HEK293 (cell line): ENCODE data around the gene ZBTB38.
A peak's percentile ranks its signal among the peaks of the same experiment; 100 is the strongest.

ENCODE experiments used
- CTCF ChIA-PET: fragments of 350-600 bp; formaldehyde crosslinking; extraction: SDS; loops from one replicate; lab custom pipeline; 2021; ENCODE audit warnings: antibody characterized with exemption; lab: Yijun Ruan, JAX
- POLR2A ChIA-PET: fragments of 300-600 bp; formaldehyde crosslinking; extraction: SDS; loops from one replicate; lab custom pipeline; 2020; ENCODE audit warnings: antibody characterized with exemption, inconsistent platforms; lab: Yijun Ruan, JAX
- H3K27ac ChIP-seq: fragments of 200-500 bp; sonication (Bioruptor generic); 2 replicates; pipeline ENCODE4 v1.5.1; 2014; ENCODE audit warnings: low read depth, low read length, control low read depth, inconsistent platforms; ENCODE audit errors: extremely low read depth
- H3K36me3 ChIP-seq, 2 experiments: fragments of 200-500 bp in 1 of 2; sonication (Bioruptor generic) in 1 of 2; 1 replicate in 1 of 2; 2 replicates in 1 of 2; pipeline ENCODE4 v1.5.1; 2014 to 2017; ENCODE audit warnings: inconsistent platforms in 2 of 2, low read length in 2 of 2; ENCODE audit not compliant: control insufficient read depth in 2 of 2, insufficient read depth in 1 of 2
- H3K4me1 ChIP-seq: fragments of 200-500 bp; sonication (Bioruptor generic); 2 replicates; pipeline ENCODE4 v1.5.1; 2014; ENCODE audit warnings: mild to moderate bottlenecking, low read length, inconsistent platforms; ENCODE audit not compliant: control insufficient read depth, insufficient read depth
- H3K4me3 ChIP-seq: 2 replicates; pipeline ENCODE4 v1.5.1; 2011; ENCODE audit warnings: low read depth, mild to moderate bottlenecking, control low read depth, low read length, moderate library complexity
- H3K9me3 ChIP-seq: fragments of 200-500 bp; sonication (Bioruptor generic); 2 replicates; pipeline ENCODE4 v1.5.1; 2014; ENCODE audit warnings: low read depth, low read length, inconsistent platforms; ENCODE audit not compliant: control insufficient read depth, insufficient read depth
- BCL11B ChIP-seq: fragments of 450-650 bp; formaldehyde crosslinking; IDR thresholded peaks from 2 replicates; pipeline ENCODE4 v1.5.1; 2016; ENCODE audit warnings: low read depth, missing biosample characterization, missing genetic modification characterization
- HOXC10 ChIP-seq: sonication (generic); formaldehyde crosslinking; IDR thresholded peaks from 2 replicates; pipeline ENCODE4 v1.8.1; 2023; ENCODE audit warnings: mild to moderate bottlenecking, missing genetic modification reagents
- SCRT2 ChIP-seq: fragments of 450-650 bp; formaldehyde crosslinking; IDR thresholded peaks from 2 replicates; pipeline ENCODE4 v1.5.1; 2016; ENCODE audit warnings: missing biosample characterization, missing genetic modification characterization
- TCF7L2 ChIP-seq: IDR thresholded peaks from 2 replicates; pipeline ENCODE4 v1.6.1; 2011; ENCODE audit warnings: low read depth, mild to moderate bottlenecking, inconsistent platforms, low read length, moderate library complexity, borderline replicate concordance
- TSHZ1 ChIP-seq: fragments of 450-650 bp; formaldehyde crosslinking; IDR thresholded peaks from 2 replicates; pipeline ENCODE4 v1.5.1; 2016; ENCODE audit warnings: missing biosample characterization, missing genetic modification characterization, borderline replicate concordance
- ZNF121 ChIP-seq: fragments of 450-650 bp; formaldehyde crosslinking; IDR thresholded peaks from 2 replicates; pipeline ENCODE4 v1.5.1; 2016; ENCODE audit warnings: missing biosample characterization, missing genetic modification characterization
- ZNF138 ChIP-seq: fragments of 450-650 bp; formaldehyde crosslinking; IDR thresholded peaks from 2 replicates; pipeline ENCODE4 v1.5.1; 2016; ENCODE audit warnings: missing biosample characterization, missing genetic modification characterization, borderline replicate concordance
- ZNF211 ChIP-seq: fragments of 450-650 bp; formaldehyde crosslinking; IDR thresholded peaks from 2 replicates; pipeline ENCODE4 v1.5.1; 2016; ENCODE audit warnings: low read depth, missing biosample characterization, missing genetic modification characterization
- ZNF341 ChIP-seq: fragments of 450-650 bp; formaldehyde crosslinking; IDR thresholded peaks from 2 replicates; pipeline ENCODE4; 2016; ENCODE audit warnings: low read depth, missing biosample characterization, missing genetic modification characterization
- ZNF391 ChIP-seq: fragments of 450-650 bp; formaldehyde crosslinking; IDR thresholded peaks from 2 replicates; pipeline ENCODE4 v1.5.1; 2016; ENCODE audit warnings: low read depth, missing biosample characterization, missing genetic modification characterization, borderline replicate concordance
- ZNF398 ChIP-seq: fragments of 450-650 bp; formaldehyde crosslinking; IDR thresholded peaks from 2 replicates; pipeline ENCODE4 v1.5.1; 2017; ENCODE audit warnings: missing biosample characterization, missing genetic modification characterization
- ZNF404 ChIP-seq: fragments of 450-650 bp; formaldehyde crosslinking; IDR thresholded peaks from 2 replicates; pipeline ENCODE4 v1.5.1; 2017; ENCODE audit warnings: missing biosample characterization, missing genetic modification characterization
- ZNF416 ChIP-seq: fragments of 450-650 bp; formaldehyde crosslinking; IDR thresholded peaks from 2 replicates; pipeline ENCODE4 v1.5.1; 2016; ENCODE audit warnings: missing biosample characterization, missing genetic modification characterization
- ZNF501 ChIP-seq: fragments of 450-650 bp; formaldehyde crosslinking; IDR thresholded peaks from 2 replicates; pipeline ENCODE4 v1.5.1; 2016; ENCODE audit warnings: missing biosample characterization, missing genetic modification characterization
- ZNF548 ChIP-seq: fragments of 450-650 bp; formaldehyde crosslinking; IDR thresholded peaks from 2 replicates; pipeline ENCODE4 v1.5.1; 2016; ENCODE audit warnings: missing biosample characterization, missing genetic modification characterization
- ZNF549 ChIP-seq: fragments of 450-650 bp; IDR thresholded peaks from 2 replicates; pipeline ENCODE4 v1.5.1; 2018; ENCODE audit warnings: missing biosample characterization, missing genetic modification characterization, mild to moderate bottlenecking, inconsistent platforms, moderate library complexity
- ZNF561 ChIP-seq: fragments of 450-650 bp; IDR thresholded peaks from 2 replicates; pipeline ENCODE4 v1.5.1; 2018; ENCODE audit warnings: missing biosample characterization, missing genetic modification characterization, borderline replicate concordance
- ZNF639 ChIP-seq: fragments of 450-650 bp; formaldehyde crosslinking; IDR thresholded peaks from 2 replicates; pipeline ENCODE4 v1.5.1; 2016; ENCODE audit warnings: missing biosample characterization, missing genetic modification characterization
- ZNF654 ChIP-seq: fragments of 450-650 bp; formaldehyde crosslinking; IDR thresholded peaks from 2 replicates; pipeline ENCODE4 v1.5.1; 2016; ENCODE audit warnings: low read depth, missing biosample characterization, missing genetic modification characterization
- ZNF843 ChIP-seq: fragments of 450-650 bp; formaldehyde crosslinking; IDR thresholded peaks from 2 replicates; pipeline ENCODE4 v1.5.1; 2016; ENCODE audit warnings: missing biosample characterization, missing genetic modification characterization
- TF ChIP-seq, protein P1 (sequence below): fragments of 450-650 bp; formaldehyde crosslinking; IDR thresholded peaks from 2 replicates; pipeline ENCODE4 v1.5.1; 2016; ENCODE audit warnings: missing biosample characterization, missing genetic modification characterization
- TF ChIP-seq, protein P2 (sequence below): fragments of 450-650 bp; formaldehyde crosslinking; IDR thresholded peaks from 2 replicates; pipeline ENCODE4 v1.5.1; 2017; ENCODE audit warnings: missing biosample characterization, missing genetic modification characterization

Gene ZBTB38

GRCh38 chr3:141360888-141361598 lies 7.3 kb upstream of the ZBTB38 start (continued):
- TF ChIP-seq ZNF639 (tag by site-specific recombination): no peak
- TF ChIP-seq TCF7L2: peak; percentile 94
- no peak for TF ChIP-seq ZNF843 (tag by site-specific recombination)
- peak; percentile 91 for TF ChIP-seq ZNF654 (tag by site-specific recombination)
- no peak for TF ChIP-seq ZNF211 (tag by site-specific recombination)
- no peak for TF ChIP-seq SCRT2 (tag by site-specific recombination)
- no peak for TF ChIP-seq HOXC10 (CRISPR knock-in tag)
- no peak for TF ChIP-seq ZNF138 (tag by site-specific recombination)
- 0 out of 2 replicates have a peak, but pooled peaks have one; percentile 30 for TF ChIP-seq ZNF398 (tag by site-specific recombination)
- 0 out of 2 replicates have a peak, but pooled peaks have one; percentile 30 for TF ChIP-seq ZNF561 (tag by site-specific recombination)
- TF ChIP-seq, protein P1, sequence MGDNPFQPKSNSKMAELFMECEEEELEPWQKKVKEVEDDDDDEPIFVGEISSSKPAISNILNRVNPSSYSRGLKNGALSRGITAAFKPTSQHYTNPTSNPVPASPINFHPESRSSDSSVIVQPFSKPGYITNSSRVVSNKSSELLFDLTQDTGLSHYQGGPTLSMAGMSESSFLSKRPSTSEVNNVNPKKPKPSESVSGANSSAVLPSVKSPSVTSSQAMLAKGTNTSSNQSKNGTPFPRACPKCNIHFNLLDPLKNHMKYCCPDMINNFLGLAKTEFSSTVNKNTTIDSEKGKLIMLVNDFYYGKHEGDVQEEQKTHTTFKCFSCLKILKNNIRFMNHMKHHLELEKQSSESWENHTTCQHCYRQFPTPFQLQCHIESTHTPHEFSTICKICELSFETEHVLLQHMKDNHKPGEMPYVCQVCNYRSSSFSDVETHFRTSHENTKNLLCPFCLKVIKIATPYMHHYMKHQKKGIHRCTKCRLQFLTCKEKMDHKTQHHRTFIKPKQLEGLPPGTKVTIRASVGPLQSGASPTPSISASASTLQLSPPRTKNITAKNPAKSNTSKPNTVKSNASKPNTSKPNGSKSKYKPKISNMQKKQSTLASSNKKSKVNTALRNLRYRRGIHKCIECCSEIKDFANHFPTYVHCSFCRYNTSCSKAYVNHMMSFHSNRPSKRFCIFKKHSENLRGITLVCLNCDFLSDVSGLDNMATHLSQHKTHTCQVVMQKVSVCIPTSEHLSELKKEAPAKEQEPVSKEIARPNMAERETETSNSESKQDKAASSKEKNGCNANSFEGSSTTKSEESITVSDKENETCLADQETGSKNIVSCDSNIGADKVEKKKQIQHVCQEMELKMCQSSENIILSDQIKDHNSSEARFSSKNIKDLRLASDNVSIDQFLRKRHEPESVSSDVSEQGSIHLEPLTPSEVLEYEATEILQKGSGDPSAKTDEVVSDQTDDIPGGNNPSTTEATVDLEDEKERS (tag by site-specific recombination): no peak
- no peak for TF ChIP-seq ZNF416
- no peak for TF ChIP-seq ZNF549 (tag by site-specific recombination)
- TF ChIP-seq, protein P2, sequence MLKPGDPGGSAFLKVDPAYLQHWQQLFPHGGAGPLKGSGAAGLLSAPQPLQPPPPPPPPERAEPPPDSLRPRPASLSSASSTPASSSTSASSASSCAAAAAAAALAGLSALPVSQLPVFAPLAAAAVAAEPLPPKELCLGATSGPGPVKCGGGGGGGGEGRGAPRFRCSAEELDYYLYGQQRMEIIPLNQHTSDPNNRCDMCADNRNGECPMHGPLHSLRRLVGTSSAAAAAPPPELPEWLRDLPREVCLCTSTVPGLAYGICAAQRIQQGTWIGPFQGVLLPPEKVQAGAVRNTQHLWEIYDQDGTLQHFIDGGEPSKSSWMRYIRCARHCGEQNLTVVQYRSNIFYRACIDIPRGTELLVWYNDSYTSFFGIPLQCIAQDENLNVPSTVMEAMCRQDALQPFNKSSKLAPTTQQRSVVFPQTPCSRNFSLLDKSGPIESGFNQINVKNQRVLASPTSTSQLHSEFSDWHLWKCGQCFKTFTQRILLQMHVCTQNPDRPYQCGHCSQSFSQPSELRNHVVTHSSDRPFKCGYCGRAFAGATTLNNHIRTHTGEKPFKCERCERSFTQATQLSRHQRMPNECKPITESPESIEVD (tag by site-specific recombination): peak; percentile 66
- no peak for TF ChIP-seq ZNF341
- TF ChIP-seq ZNF501 (tag by site-specific recombination): no peak
- TF ChIP-seq ZNF548 (tag by site-specific recombination): no peak
- no peak for TF ChIP-seq BCL11B (tag by site-specific recombination)
- TF ChIP-seq, all 188 proteins: peak for 16

DNA sequence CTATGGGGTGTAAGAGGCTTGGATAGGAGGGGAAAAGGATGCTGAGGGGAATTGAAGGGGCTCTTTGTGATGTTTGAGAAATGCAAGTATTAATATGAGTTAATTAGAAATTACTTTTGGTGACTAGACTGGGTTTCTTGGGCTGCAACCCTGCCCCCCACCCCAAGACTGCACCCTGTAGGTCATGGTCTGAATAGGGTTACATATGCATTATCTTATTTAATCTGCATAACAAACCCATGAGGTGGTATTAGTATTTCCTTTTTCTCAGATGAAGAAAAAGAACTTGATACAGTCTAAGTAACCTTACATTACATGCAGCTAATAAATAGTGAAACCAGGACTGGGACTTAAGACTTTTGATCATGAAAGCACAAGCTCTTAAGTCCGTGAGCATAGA lies 5.6 kb upstream of the ZBTB38 start:
- ChIA-PET CTCF (interaction anchor here (0.6 to 5.3 kb wide), 4 partner anchors 51 to 98 kb away, joined by 3 to 29 read pairs (median 4); no protein-coding TSS in a partner anchor), POLR2A (no interaction called here)
- H3K36me3 ChIP-seq: no peaks in the 10 kb centered on the region
- no peak for TF ChIP-seq ZNF404 (tag by site-specific recombination)
- TF ChIP-seq ZNF121 (tag by site-specific recombination): no peak
- no peak for TF ChIP-seq TSHZ1 (tag by site-specific recombination)
- no peak for TF ChIP-seq ZNF391 (tag by site-specific recombination)
- no peak overlapping the region for H3K27ac ChIP-seq
- no peak overlapping the region for H3K4me3 ChIP-seq
- no peaks in the 10 kb centered on the region for H3K4me1 ChIP-seq
- H3K9me3 ChIP-seq: no peaks in the 10 kb centered on the region
